ENCODE measurements around the gene CSHL1.

DNA sequence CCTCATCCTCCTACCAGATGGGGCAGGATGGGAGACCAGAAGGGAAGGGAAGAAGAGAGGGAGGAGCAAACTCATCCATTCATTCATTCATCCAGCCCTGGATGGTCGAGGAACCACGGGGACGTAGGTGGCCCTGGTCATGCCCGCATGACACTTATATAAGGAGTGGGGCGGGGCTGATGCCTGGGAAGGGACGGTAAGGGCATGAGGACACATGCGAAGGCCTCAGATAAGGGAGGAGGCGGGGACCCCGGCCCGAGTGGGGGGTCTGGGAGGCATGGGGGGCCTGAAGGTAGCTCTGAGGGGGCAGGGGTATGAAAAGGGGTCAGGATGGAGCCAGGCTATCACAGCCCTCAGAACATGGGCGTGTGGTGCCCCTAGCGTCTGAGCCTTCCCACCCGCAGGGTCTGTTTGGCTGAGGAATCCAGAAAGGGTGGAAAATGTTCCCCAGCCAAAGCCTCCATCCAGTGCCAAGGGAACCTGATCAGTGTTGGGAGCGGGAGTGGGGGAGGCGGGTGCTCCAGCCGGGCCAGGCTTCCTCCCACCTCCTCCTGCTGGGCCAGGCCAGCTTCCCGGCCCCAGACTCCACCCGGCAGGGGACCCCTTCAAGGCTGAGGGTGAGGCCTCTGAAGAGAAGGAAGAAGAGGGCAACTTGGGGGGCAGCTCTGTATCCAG, 38.7 kb upstream of the CSHL1 start:
- TF ChIP-seq, protein P1, sequence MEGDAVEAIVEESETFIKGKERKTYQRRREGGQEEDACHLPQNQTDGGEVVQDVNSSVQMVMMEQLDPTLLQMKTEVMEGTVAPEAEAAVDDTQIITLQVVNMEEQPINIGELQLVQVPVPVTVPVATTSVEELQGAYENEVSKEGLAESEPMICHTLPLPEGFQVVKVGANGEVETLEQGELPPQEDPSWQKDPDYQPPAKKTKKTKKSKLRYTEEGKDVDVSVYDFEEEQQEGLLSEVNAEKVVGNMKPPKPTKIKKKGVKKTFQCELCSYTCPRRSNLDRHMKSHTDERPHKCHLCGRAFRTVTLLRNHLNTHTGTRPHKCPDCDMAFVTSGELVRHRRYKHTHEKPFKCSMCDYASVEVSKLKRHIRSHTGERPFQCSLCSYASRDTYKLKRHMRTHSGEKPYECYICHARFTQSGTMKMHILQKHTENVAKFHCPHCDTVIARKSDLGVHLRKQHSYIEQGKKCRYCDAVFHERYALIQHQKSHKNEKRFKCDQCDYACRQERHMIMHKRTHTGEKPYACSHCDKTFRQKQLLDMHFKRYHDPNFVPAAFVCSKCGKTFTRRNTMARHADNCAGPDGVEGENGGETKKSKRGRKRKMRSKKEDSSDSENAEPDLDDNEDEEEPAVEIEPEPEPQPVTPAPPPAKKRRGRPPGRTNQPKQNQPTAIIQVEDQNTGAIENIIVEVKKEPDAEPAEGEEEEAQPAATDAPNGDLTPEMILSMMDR (IDR thresholded peaks at IDR 0.05) = no peak
- no peak for TF ChIP-seq ZFX (IDR thresholded peaks at IDR 0.05; ENCODE audit: borderline replicate concordance)
